Endothelial cell of umbilical vein (primary cell): ENCODE results near the gene ARMC8. TPM values are rescaled to one million over a fixed set of nuclear protein-coding genes. Genes with fewer than 3 reads are reported as not detected.

Experiments used
- BruUV-seq: library from RNA; stranded (reverse); fragments of 400-500 nt; replicated peaks from 2 replicates; lab custom pipeline; 2021; lab: Mats Ljungman, UMichigan
- CTCF ChIA-PET: fragments of 300-600, 350-600 bp; sonication (Branson Sonifier 250); formaldehyde crosslinking; loops from one replicate; lab custom pipeline; 2021; ENCODE audit warnings: antibody characterized with exemption, inconsistent platforms; lab: Charles Lee
- POLR2A ChIA-PET: fragments of 300-600, 350-600 bp; sonication (Branson Sonifier 250); formaldehyde crosslinking; loops from one replicate; lab custom pipeline; 2021; ENCODE audit warnings: antibody characterized with exemption, inconsistent platforms; lab: Charles Lee
- DNase-seq: peaks from one replicate; pipeline ENCODE4 v3.0.0-alpha.2; 2011; ENCODE audit warnings: low read depth, low spot score
- FAIRE-seq: peaks from 2 replicates; lab custom pipeline; 2011; peaks lifted over from hg19 to GRCh38; lab: Jason Lieb, UNC
- H2AFZ ChIP-seq: 2 replicates; pipeline ENCODE4 v1.6.0; 2012; ENCODE audit warnings: low read depth, low read length, control low read depth, inconsistent platforms
- H3K27ac ChIP-seq: 2 replicates; pipeline ENCODE4 v1.5.1; 2011; ENCODE audit warnings: low read depth, mild to moderate bottlenecking, control low read depth, low read length, moderate library complexity; ENCODE audit not compliant: insufficient read depth
- H3K27me3 ChIP-seq, 2 experiments: 2 replicates each; pipeline versions ENCODE4 v1.6.0 to v1.6.1; 2011; ENCODE audit warnings: low read length in 2 of 2, mixed read lengths in 1 of 2; ENCODE audit not compliant: control insufficient read depth in 2 of 2, insufficient read depth in 2 of 2
- H3K36me3 ChIP-seq, 2 experiments: 2 replicates in 1 of 2; 3 replicates in 1 of 2; pipeline ENCODE4 v1.5.1; 2011; ENCODE audit warnings: low read length in 2 of 2, mild to moderate bottlenecking in 1 of 2, moderate library complexity in 1 of 2; ENCODE audit not compliant: control insufficient read depth in 2 of 2, insufficient read depth in 2 of 2; ENCODE audit errors: extremely low read depth in 1 of 2
- H3K4me1 ChIP-seq: 3 replicates; pipeline ENCODE4 v1.5.1; 2011; ENCODE audit warnings: mild to moderate bottlenecking, low read length; ENCODE audit not compliant: control insufficient read depth, insufficient read depth; ENCODE audit errors: extremely low read depth
- H3K4me2 ChIP-seq: 2 replicates; pipeline ENCODE4 v1.6.1; 2011; ENCODE audit warnings: low read length, control low read depth, mixed read lengths; ENCODE audit not compliant: insufficient read depth
- H3K4me3 ChIP-seq, 3 experiments: fragments of 200-600 bp in 1 of 3; sonication (generic), shearing (Covaris generic) in 1 of 3; replicated peaks in 1 of 3; 2 replicates each; pipeline ENCODE4 v1.5.1; 2011 to 2016; ENCODE audit warnings: control low read depth in 3 of 3, low read length in 3 of 3, mild to moderate bottlenecking in 2 of 3, inconsistent platforms in 1 of 3, low read depth in 1 of 3, moderate library complexity in 1 of 3; ENCODE audit not compliant: insufficient read depth in 1 of 3
- H3K79me2 ChIP-seq: 2 replicates; pipeline ENCODE4 v1.6.0; 2012; ENCODE audit warnings: low read length, inconsistent platforms; ENCODE audit not compliant: control insufficient read depth, insufficient read depth
- H3K9ac ChIP-seq: replicated peaks from 2 replicates; pipeline ENCODE3; 2011; ENCODE audit warnings: low read length, control low read depth; ENCODE audit not compliant: insufficient read depth; ENCODE audit errors: extremely low read depth
- H3K9me1 ChIP-seq: replicated peaks from 3 replicates; pipeline ENCODE4 v1.6.0; 2011; ENCODE audit warnings: mild to moderate bottlenecking, low read length; ENCODE audit not compliant: control insufficient read depth, insufficient read depth; ENCODE audit errors: extremely low read depth
- H3K9me3 ChIP-seq: replicated peaks from 2 replicates; pipeline ENCODE4 v1.5.1; 2012; ENCODE audit warnings: low read length, inconsistent platforms; ENCODE audit not compliant: control insufficient read depth, insufficient read depth
- H4K20me1 ChIP-seq: replicated peaks from 2 replicates; pipeline ENCODE3; 2011; ENCODE audit warnings: mild to moderate bottlenecking, low read length; ENCODE audit not compliant: control insufficient read depth, insufficient read depth; ENCODE audit errors: extremely low read depth
- CTCF ChIP-seq, 2 donors: IDR thresholded peaks; 1 replicate in 1 of 2; 2 replicates in 1 of 2; pipeline ENCODE4 v1.5.1; 2011; ENCODE audit warnings: low read length in 2 of 2, mild to moderate bottlenecking in 2 of 2, moderate library complexity in 2 of 2, control low read depth in 1 of 2, inconsistent platforms in 1 of 2, low read depth in 1 of 2; ENCODE audit not compliant: insufficient read depth in 1 of 2; ENCODE audit errors: extremely low read depth in 1 of 2
- EZH2 ChIP-seq: IDR thresholded peaks from 2 replicates; pipeline ENCODE4 v1.6.1; 2012; ENCODE audit warnings: borderline replicate concordance, low read depth, mild to moderate bottlenecking, moderate library complexity, low read length, inconsistent platforms; ENCODE audit not compliant: severe bottlenecking
- FOS ChIP-seq: IDR thresholded peaks from 2 replicates; pipeline ENCODE4 v1.6.1; 2011; ENCODE audit warnings: mild to moderate bottlenecking, low read length, moderate library complexity, borderline replicate concordance; ENCODE audit not compliant: insufficient read depth
- GATA2 ChIP-seq: IDR thresholded peaks from 2 replicates; pipeline ENCODE4 v1.7.0; 2011; ENCODE audit warnings: low read depth, mild to moderate bottlenecking, moderate library complexity, mixed read lengths, low read length; ENCODE audit not compliant: insufficient read length, insufficient read depth
- JUN ChIP-seq: IDR thresholded peaks from 2 replicates; pipeline ENCODE4 v1.6.1; 2011; ENCODE audit warnings: borderline replicate concordance, low read depth; ENCODE audit not compliant: insufficient read length, insufficient read depth
- MAX ChIP-seq: IDR thresholded peaks from 2 replicates; pipeline ENCODE4 v1.6.1; 2011; ENCODE audit not compliant: insufficient read depth, insufficient read length
- MYC ChIP-seq: IDR thresholded peaks from one replicate; pipeline ENCODE4 v1.6.1; 2011; ENCODE audit warnings: mild to moderate bottlenecking, low read depth, low read length
- POLR2A ChIP-seq: IDR thresholded peaks from 2 replicates; pipeline ENCODE4 v1.6.1; 2012; ENCODE audit warnings: low read depth, mild to moderate bottlenecking, control low read depth, low read length
- POLR2AphosphoS5 ChIP-seq: IDR thresholded peaks from 2 replicates; pipeline ENCODE4 v1.6.1; 2012; ENCODE audit warnings: low read depth, mild to moderate bottlenecking, control low read depth, low read length, moderate library complexity; ENCODE audit not compliant: insufficient read depth
- dilution Hi-C: fragments of 300-500 bp; cut with MboI; formaldehyde crosslinking; loops from one replicate; pipeline ENCODE4 v1.15.0; 2019; ENCODE audit warnings: low sequenced_read_pairs; ENCODE audit not compliant: extremely low pct_ligation_motif_present
- intact Hi-C: fragments of 100-400 bp; cut with micrococcal nuclease; formaldehyde crosslinking; loops from one replicate; pipeline ENCODE4 v1.10.0; 2022
- polyA plus RNA-seq, 4 experiments: library from polyadenylated mRNA; depleted of rRNA in 3 of 4; stranded (reverse) in 3 of 4; unstranded in 1 of 4; fragments of >200 nt; gene quantifications; 2 replicates each; pipeline versions ENCODE4 v1.2.1 to v1.2.3, GENCODE V29; 2011 to 2012; ENCODE audit warnings: missing spikeins in 1 of 4
- total RNA-seq: library from RNA; stranded (reverse); gene quantifications from 2 replicates; pipeline ENCODE4 v1.2.3, GENCODE V29; 2021

Gene ARMC8
- total and polyA plus RNA-seq, 2 donors (not counting 3 experiments of a cell fraction or from before 2014, with no cell fraction given), result 39.6 to 46.0 TPM

GRCh38 chr3:138205527-138205926 is 18.4 kb downstream of the ARMC8 start:
- Histone ChIP-seq H3K4me3 (no peak overlapping the region), H3K36me3 (no peaks in the 10 kb centered on the region), H3K4me1 (no peaks in the 10 kb centered on the region), H3K4me2 (no peak overlapping the region), H3K27me3 (no peaks in the 10 kb centered on the region), H4K20me1 (peaks cover 12% of the 10 kb centered on the region), H3K79me2 (peaks cover 93% of the 10 kb centered on the region), H2AFZ (no peak overlapping the region), H3K9ac (no peak overlapping the region), H3K9me3 (no peaks in the 10 kb centered on the region), H3K9me1 (no peaks in the 10 kb centered on the region), H3K27ac (no peak overlapping the region)
- ChIA-PET CTCF (no interaction called here), POLR2A (no interaction called here)
- intact Hi-C loops (no loop called here), dilution Hi-C loops (no loop called here)
- TF ChIP-seq POLR2AphosphoS5, result no peak
- TF ChIP-seq EZH2, result no peak
- BruUV-seq, result no TSS peak
- DNase-seq (no peak), FAIRE-seq (no peak)

- no peaks in the 10 kb centered on the region for H3K36me3 ChIP-seq
- H3K27me3 ChIP-seq, result no peaks in the 10 kb centered on the region
- H3K9me1 ChIP-seq, result no peaks in the 10 kb centered on the region
- H3K4me1 ChIP-seq, result no peaks in the 10 kb centered on the region
- dilution Hi-C loops (no loop called here), intact Hi-C loops (no loop called here)
- H3K4me2 ChIP-seq, result no peak overlapping the region
- H3K79me2 ChIP-seq, result peaks cover 90% of the 10 kb centered on the region
- CTCF ChIA-PET, result no interaction called here
- no peak for FAIRE-seq
- BruUV-seq, result no TSS peak
- H4K20me1 ChIP-seq, result peaks cover 12% of the 10 kb centered on the region
- TF ChIP-seq FOS (no peak), GATA2 (no peak), MAX (no peak), JUN (no peak), EZH2 (no peak), POLR2AphosphoS5 (no peak), MYC (no peak), CTCF (IDR thresholded peaks at IDR 0.05; ENCODE audit: extremely low read depth in 1 of 2, insufficient read depth in 1 of 2, low read depth in 1 of 2, low read length in 2 of 2) (no peak), POLR2A (no peak)
- H3K9ac ChIP-seq, result no peak overlapping the region
- no peak overlapping the region for H3K27ac ChIP-seq
- H2AFZ ChIP-seq, result no peak overlapping the region
- no peaks in the 10 kb centered on the region for H3K9me3 ChIP-seq
- POLR2A ChIA-PET, result no interaction called here
- DNase-seq, result no peak
- no peak overlapping the region for H3K4me3 ChIP-seq
Measured at GRCh38 chr3:138206196-138206595, 19.1 kb downstream of the ARMC8 start.
